ENCODE measurements around the gene HLF.

The HLF gene

DNA sequence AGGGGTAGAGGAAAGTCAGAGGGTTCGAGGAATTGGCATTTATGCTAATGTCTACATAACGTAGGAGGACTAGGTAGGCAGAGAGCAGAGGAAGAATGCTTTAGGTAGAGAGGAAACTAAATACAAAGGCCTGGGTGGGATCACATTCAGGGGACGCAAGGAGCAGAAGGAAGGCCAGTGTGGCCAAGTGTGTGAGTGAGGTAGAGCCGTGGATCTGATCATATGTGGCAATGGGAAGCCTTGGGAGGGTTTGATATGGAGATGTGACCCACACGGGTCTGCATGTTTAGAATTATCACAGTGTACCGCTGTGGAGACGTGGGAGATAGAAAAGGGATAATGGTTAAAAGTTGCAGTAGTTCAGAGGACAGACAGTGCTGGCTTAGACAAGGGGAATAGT lies 43.1 kb downstream of the HLF start:
- no peak for DNase-seq (ENCODE audit: low read depth in 2 of 2, low spot score in 1 of 2)

DNA sequence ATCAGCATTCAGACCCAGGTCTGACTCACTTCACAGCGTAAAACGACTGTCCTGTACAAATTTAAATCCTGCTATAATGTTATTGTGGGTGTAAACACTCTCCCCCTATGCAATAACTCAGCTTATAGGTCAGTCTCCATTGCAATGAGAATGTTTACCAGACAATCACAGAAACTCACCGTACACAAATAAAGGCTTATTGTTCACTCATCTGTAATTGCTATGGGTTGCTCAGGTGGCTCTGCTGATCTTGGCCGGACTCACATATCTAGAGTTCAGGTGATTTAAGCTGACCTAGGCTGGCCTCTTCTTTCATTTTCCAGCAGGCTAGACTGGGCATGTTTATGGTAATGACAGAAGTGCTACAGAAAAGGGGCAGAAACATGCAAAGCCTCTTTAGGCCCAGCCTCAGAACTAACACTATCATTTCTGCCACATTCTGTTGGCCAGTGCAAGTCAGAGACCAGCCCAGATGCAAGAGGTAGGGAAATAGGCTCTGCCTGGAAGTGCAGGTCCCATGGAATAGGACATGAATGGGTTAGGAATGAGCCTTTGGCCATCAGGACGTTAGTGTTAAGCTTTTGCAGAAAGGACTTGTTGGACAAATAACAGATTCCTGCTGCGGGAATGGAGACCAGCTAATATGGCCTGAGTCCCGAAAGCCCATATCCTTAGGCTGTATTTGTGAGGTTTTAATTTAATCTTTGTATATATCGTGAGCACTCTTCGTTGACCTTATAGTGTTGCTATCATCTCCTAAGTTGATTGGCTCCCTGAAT lies 44.0 kb downstream of the HLF start:
- DNase-seq (ENCODE audit: low read depth in 2 of 2, low spot score in 1 of 2) = no peak

DNA sequence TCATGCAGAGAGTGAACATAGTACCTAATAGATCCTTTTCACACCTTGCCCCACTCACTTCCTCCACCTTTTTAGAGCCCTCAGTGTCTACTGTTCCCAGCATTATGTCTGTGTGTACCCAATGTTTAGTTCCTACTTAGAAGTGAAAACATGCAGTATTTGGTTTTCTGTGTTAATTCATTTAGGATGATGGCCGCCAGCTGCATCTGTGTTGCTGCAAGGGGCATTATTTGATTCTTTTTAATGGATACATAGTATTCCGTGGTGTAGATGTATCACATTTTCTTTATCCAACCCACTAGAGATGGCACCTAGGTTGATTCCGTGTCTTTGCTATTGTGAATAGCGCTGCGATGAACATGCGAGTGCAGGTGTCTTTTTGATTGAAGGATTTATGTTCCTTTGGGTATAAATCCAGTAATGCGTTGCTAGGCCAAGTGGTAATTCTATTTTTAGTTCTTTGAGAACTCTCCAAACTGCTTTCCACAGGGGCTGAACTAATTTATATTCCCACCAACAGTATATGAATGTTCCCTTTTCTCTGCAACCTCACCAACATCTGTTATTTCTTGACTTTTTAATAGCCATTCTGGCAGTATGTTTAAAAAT lies 47.1 kb downstream of the HLF start:
- no peak for DNase-seq (ENCODE audit: low read depth in 2 of 2, low spot score in 1 of 2)

DNA sequence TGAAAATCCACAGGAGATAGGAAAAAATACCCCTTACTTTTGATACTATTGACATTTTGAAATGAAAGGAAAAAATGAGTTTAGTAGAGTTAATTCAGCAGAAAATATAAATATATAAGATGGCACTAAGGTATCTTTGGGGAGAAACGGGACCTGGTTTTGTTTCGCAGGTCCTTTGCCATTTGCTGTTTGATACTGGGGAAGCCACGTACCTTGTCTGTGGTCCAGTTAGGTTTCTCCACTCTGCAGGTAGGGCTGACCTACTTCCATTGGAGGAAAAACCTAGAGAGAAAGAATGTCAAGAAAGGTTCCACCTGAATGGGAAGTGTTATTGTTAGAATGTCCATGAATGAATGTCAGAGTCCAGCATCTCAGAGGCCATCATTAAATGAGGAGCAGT lies 48.1 kb downstream of the HLF start:
- DNase-seq (ENCODE audit: low read depth in 2 of 2, low spot score in 1 of 2) = no peak

DNA sequence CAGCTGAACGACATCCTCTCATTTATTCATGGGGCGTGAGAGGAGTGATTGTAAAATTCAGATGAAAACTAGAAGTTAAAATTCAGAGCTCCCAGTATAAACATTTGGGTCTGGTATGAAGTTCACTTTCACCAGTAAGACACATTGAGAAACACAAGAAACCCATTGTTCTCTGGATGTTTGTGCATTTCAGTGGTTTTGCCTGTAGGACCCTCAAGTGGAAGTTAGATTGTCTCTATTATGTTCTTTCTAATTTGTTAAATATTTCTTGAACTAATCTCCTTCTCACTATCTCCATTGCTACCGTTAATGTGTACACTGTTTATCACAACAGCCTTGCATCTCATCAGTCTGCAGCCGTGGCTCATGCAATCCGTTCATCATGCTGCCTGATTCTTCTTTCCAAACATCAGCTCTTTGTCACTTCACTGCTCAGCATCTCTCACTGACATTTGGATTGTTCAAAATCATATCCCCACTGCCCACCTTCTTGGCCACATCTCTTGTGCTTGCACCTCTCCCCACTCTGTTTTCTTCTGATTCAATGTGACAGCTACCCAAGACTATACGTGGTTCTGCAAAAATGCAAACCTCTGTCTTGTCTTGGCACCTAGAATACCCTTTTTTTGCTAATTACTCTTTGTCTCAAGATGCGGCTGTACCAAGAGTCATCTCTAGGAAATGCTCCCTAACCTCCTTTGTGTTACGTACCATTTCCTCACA lies 49.5 kb downstream of the HLF start:
- no peak for DNase-seq (ENCODE audit: low read depth in 2 of 2, low spot score in 1 of 2)

DNA sequence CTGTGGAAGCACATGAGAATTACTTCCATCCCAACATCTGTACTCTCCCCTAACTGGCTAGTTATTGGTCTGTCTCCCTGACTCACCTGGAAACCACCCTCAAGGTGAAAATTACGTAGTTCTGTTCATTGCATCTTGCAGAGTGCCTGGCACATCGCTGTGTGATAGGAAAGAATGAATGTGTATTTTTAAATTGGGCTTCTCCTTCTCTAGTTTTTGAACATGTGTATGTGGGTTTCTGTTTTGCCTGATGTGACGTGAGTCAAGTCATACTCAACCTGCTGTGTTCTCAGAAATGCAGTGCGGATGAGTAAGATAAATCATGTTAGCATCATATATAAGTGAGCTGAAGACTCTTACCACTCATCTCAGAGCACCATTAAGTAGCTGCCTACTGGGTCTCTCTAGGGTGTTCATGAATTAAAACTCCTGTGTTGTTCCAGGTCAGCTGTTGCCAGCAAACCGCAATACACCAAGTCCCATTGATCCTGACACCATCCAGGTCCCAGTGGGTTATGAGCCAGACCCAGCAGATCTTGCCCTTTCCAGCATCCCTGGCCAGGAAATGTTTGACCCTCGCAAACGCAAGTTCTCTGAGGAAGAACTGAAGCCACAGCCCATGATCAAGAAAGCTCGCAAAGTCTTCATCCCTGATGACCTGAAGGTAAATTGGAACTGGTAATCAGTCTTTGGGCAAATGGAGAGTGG lies 50.2 kb downstream of the HLF start:
- no peak for DNase-seq (ENCODE audit: low read depth in 2 of 2, low spot score in 1 of 2)

DNA sequence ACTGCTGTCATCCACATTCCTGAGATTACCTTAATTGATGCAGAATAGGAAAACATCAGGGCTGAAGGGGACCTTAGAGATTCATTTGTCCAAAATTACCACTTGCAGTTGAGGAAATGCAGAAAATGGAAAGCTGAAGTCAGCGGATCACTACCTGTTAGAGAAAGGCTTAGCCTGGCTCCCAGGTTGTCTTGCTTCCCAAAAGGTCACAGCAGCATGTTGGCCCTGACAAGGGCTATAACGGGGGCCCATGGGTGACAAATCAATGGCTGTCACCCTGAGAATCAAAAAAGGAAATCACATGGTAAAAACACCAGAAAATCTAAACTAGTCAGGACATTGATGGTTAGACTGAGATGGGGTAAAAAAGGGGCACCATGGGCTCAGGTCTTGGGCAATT lies 51.7 kb downstream of the HLF start:
- DNase-seq (ENCODE audit: low read depth in 2 of 2, low spot score in 1 of 2) = no peak

DNA sequence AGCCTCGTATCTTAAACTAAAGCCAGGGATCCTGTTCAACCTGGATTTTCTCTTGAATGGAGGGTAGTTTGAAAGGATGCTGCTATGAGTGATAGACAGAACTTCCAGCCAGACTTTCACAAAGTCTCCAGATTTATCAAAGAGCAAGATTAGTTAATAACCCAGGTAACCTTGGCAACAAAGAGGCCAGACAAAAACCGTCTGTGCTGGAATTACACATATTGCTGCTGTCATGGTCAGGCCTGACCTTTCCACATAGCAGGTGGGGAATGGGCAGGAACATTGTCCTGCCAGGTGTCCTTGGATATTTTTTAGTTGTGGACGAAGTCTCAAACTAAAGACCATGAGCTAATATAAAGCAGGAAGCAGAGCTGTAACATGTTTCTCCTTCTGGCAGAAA lies 52.5 kb downstream of the HLF start:
- no peak for DNase-seq (ENCODE audit: low read depth in 2 of 2, low spot score in 1 of 2)

DNA sequence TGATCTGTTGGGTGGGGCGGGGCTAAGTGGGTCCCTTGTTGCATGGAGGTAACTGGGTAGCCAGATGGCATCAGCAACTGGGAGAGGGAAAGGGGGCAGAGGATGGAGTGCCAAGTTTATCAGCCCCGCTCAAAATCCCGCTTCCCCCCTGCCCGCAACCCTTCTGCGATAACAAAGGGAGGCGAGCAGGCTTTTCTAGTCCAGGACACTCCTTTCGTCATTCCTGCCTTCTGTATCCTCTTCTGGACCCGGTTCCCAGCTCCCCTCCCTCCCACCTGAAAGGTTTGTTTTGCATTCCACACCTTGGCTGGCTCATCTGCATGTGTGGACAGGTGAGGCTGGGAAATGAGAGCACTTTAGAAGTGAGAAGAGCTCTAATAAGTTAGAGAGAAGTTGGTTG lies 53.3 kb downstream of the HLF start:
- no peak for DNase-seq (ENCODE audit: low read depth in 2 of 2, low spot score in 1 of 2)

DNA sequence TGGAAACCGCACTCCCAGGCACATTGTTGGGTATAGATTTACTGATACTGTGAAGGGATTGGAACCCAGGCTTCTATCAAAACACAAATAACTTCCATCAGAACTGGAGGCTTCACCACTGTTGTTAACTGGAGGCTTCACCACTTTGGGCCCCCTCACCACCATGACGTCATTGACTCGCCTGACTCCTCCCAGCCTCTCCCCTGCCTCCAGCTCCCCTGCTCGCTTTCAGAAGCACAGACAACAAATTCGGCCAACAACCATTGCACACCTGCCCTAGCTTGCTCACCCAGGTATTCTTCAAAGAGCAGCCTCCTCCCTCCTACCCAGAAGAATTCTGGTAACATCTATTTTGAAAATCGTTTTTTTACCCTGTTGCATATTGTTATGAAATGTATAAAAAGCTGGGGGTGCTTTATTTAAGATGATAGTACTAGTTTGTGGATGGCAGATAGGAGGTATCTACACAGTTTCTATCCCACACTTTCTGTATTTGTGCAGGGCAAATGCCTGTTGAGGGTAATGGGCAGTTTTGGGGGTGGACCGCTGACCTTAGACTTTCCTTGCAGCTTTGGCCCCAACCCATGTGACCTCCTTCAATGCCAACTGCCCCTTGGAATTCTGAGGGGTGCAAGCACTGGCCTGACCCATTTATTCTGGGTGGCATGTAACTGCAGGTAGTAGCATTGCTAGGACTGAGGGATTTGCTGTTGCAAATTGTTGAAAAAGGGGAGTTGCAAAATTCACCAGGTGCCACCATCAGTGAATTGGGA lies 54.1 kb downstream of the HLF start:
- DNase-seq (ENCODE audit: low read depth in 2 of 2, low spot score in 1 of 2) = no peak

DNA sequence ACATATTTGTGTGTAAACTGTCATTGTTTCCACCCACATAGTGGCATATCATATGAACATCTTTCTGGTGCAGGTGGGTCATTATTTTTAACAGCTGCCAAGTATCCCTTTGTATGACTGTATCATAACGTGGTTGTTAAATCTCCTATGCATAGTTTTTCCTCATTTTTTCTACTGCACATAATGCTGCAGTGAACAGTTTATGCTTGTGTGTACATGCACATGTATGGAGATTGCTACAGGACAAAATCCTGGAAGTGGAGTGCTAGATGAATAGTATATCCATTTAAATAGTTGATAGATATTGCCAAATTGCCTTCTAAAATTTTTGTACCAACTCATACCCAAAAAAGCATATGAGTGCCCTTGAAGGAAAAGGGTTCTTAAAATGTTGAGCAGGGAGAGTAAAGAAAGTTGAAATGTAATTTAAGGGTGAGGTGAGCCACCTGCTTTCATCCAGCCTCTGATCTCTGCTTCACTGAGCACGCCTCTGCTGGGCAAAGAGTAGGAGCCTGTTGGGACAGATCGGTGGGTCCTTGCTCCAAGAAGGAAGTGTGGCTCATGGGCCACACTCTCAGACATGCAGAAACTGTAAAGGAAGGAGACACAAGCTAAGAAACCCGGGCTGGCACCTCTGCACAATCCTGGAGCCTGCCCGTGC lies 55.3 kb downstream of the HLF start:
- DNase-seq (ENCODE audit: low read depth in 2 of 2, low spot score in 1 of 2) = no peak

DNA sequence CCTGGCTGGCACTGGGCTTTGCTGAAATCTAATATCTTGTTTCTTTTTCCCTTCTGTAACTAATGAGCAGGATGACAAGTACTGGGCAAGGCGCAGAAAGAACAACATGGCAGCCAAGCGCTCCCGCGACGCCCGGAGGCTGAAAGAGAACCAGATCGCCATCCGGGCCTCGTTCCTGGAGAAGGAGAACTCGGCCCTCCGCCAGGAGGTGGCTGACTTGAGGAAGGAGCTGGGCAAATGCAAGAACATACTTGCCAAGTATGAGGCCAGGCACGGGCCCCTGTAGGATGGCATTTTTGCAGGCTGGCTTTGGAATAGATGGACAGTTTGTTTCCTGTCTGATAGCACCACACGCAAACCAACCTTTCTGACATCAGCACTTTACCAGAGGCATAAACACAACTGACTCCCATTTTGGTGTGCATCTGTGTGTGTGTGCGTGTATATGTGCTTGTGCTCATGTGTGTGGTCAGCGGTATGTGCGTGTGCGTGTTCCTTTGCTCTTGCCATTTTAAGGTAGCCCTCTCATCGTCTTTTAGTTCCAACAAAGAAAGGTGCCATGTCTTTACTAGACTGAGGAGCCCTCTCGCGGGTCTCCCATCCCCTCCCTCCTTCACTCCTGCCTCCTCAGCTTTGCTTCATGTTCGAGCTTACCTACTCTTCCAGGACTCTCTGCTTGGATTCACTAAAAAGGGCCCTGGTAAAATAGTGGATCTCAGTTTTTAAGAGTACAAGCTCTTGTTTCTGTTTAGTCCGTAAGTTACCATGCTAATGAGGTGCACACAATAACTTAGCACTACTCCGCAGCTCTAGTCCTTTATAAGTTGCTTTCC lies 56.0 kb downstream of the HLF start:
- no peak for DNase-seq (ENCODE audit: low read depth in 2 of 2, low spot score in 1 of 2)

DNA sequence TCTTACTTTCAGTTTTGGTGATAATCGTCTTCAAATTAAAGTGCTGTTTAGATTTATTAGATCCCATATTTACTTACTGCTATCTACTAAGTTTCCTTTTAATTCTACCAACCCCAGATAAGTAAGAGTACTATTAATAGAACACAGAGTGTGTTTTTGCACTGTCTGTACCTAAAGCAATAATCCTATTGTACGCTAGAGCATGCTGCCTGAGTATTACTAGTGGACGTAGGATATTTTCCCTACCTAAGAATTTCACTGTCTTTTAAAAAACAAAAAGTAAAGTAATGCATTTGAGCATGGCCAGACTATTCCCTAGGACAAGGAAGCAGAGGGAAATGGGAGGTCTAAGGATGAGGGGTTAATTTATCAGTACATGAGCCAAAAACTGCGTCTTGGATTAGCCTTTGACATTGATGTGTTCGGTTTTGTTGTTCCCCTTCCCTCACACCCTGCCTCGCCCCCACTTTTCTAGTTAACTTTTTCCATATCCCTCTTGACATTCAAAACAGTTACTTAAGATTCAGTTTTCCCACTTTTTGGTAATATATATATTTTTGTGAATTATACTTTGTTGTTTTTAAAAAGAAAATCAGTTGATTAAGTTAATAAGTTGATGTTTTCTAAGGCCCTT lies 56.8 kb downstream of the HLF start:
- no peak for DNase-seq (ENCODE audit: low read depth in 2 of 2, low spot score in 1 of 2)

DNA sequence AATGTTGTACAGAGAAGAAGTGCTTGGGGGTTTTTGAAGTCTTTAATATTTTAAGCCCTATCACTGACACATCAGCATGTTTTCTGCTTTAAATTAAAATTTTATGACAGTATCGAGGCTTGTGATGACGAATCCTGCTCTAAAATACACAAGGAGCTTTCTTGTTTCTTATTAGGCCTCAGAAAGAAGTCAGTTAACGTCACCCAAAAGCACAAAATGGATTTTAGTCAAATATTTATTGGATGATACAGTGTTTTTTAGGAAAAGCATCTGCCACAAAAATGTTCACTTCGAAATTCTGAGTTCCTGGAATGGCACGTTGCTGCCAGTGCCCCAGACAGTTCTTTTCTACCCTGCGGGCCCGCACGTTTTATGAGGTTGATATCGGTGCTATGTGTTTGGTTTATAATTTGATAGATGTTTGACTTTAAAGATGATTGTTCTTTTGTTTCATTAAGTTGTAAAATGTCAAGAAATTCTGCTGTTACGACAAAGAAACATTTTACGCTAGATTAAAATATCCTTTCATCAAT lies 57.8 kb downstream of the HLF start:
- DNase-seq (ENCODE audit: low read depth in 2 of 2, low spot score in 1 of 2) = no peak

DNA sequence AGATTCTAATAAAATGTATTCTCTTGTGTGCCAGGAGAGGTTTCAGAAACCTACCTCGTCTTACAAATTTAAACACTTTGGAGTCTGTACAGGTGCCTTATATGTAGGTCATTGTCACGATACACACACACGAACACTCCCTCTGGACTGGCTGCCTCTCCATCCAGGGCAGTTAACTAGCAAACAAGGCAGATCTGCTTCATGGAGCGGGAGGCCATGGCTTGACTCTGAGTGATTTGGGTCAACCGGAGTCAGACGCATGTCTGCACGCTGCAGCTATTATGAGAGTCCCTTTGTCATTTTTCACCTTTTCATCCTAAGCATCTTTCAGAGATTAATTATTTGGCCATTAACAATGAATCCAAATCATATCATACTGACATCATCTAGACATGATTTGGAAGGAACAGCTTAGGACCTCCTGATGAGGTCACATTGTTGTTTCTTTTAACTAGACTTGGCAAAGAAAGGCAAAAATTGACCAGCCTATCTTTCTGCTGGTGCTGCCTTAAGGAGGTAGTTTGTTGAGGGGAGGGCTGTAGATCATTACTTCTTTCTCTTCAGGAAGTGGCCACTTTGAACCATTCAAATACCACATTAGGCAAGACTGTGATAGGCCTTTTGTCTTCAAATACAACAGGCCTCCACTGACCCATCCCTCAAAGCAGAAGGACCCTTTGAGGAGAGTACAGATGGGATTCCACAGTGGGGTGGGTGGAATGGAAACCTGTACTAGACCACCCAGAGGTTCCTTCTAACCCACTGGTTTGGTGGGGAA lies 58.9 kb downstream of the HLF start:
- DNase-seq (ENCODE audit: low read depth in 2 of 2, low spot score in 1 of 2) = no peak

DNA sequence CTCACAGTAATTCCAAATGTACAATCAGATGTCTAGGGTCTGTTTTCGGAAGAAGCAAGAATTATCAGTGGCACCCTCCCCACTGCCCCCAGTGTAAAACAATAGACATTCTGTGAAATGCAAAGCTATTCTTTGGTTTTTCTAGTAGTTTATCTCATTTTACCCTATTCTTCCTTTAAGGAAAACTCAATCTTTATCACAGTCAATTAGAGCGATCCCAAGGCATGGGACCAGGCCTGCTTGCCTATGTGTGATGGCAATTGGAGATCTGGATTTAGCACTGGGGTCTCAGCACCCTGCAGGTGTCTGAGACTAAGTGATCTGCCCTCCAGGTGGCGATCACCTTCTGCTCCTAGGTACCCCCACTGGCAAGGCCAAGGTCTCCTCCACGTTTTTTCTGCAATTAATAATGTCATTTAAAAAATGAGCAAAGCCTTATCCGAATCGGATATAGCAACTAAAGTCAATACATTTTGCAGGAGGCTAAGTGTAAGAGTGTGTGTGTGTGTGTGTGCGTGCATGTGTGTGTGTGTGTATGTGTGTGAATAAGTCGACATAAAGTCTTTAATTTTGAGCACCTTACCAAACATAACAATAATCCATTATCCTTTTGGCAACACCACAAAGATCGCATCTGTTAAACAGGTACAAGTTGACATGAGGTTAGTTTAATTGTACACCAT lies 59.7 kb downstream of the HLF start:
- DNase-seq (ENCODE audit: low read depth in 2 of 2, low spot score in 1 of 2) = no peak

DNA sequence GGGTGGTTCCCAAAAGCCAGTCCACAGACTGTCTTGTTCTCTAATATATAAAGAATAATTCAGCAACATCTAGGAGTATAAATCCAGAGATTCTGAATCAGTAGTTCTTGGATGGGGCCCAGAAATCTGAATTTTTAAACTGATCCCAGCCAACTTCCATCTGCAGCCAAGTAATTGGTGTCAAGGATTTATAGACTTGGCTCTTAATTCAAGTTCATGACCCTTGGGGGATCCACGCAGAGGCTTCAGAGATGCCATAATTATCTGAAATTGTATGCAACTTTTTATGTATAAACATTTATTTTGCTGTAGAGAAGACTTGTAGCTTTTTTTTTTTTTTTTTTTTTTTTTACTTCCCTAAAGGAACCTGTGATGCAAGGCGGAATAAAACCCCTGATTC lies 60.6 kb downstream of the HLF start:
- DNase-seq (ENCODE audit: low read depth in 2 of 2, low spot score in 1 of 2) = no peak

DNA sequence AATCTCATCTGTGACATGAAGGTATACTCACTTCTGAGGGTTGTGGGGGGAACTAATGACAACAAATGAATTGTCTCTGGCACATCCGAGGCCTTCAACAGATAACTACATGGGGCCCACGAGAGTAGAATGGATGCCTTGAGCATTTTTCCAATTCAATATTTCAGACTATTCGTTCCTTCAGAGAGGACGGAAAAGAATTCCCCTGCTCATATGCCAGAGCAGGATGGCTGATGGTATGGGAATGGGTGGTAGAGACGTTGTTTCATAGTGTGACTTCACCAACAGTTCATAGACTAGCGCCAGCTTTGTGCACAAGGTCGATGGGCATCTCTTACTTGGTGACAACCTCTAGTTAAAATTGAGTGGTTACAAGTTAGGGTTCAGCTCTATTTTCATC lies 61.3 kb downstream of the HLF start:
- DNase-seq (ENCODE audit: low read depth in 2 of 2, low spot score in 1 of 2) = no peak
